HepG2 (cell line): ENCODE measurements around the gene VAV2. TPM values are rescaled to one million over a fixed set of nuclear protein-coding genes. Genes with fewer than 3 reads are reported as not detected.

Experiments used
- CCAR2 ChIP-seq: fragments of 200-400 bp; formaldehyde crosslinking; optimal IDR thresholded peaks from 2 replicates; pipeline ENCODE3; 2018; ENCODE audit warnings: low read depth, mild to moderate bottlenecking, low read length, moderate library complexity
- GABPB1 ChIP-seq: IDR thresholded peaks from 2 replicates; pipeline ENCODE4 v1.6.1; 2016; ENCODE audit warnings: mild to moderate bottlenecking, missing genetic modification reagents, moderate library complexity, missing compliant biosample characterization
- TBP ChIP-seq: sonication (generic); formaldehyde crosslinking; IDR thresholded peaks from 2 replicates; pipeline ENCODE4 v1.5.0; 2020; ENCODE audit warnings: missing genetic modification reagents
- ZMYM4 ChIP-seq: sonication (generic); formaldehyde crosslinking; IDR thresholded peaks from 2 replicates; pipeline ENCODE4 v1.8.1; 2023; ENCODE audit warnings: mild to moderate bottlenecking, missing genetic modification reagents
- ZNF883 ChIP-seq: sonication (generic); formaldehyde crosslinking; IDR thresholded peaks from 2 replicates; pipeline ENCODE4 v1.5.1; 2020; ENCODE audit warnings: mild to moderate bottlenecking, missing genetic modification reagents; ENCODE audit errors: not compliant biosample characterization
- polyA plus RNA-seq, 8 experiments: library from polyadenylated mRNA; depleted of rRNA in 3 of 8; stranded (reverse) in 7 of 8; unstranded in 1 of 8; fragments of >200 nt; fragmentation: Illumina TruSeq in 4 of 8; extraction: Trizol in 4 of 8; gene quantifications; 2 replicates each; pipeline versions ENCODE4 v1.2.1 to v1.2.3, GENCODE V29; 2011 to 2016; ENCODE audit warnings: low read depth in 4 of 8, missing spikeins in 1 of 8, mixed read lengths in 1 of 8; ENCODE audit not compliant: insufficient read depth in 1 of 8
- total RNA-seq, 5 experiments: library from RNA; depleted of rRNA; stranded (reverse); fragments of >200 nt; fragmentation: Illumina TruSeq; extraction: Trizol; gene quantifications; 2 replicates each; pipeline ENCODE4 v1.2.3, GENCODE V29; 2016; ENCODE audit warnings: low read depth in 1 of 5
- TF ChIP-seq, protein P1 (sequence below): sonication (generic); formaldehyde crosslinking; IDR thresholded peaks from 2 replicates; pipeline ENCODE4 v1.4.0; 2020; ENCODE audit warnings: missing genetic modification reagents, mild to moderate bottlenecking, borderline replicate concordance
- TF ChIP-seq, protein P2 (sequence below): sonication (generic); formaldehyde crosslinking; conservative IDR thresholded peaks from 2 replicates; pipeline ENCODE4 v1.8.0; 2022; ENCODE audit warnings: missing genetic modification reagents

The VAV2 gene
- total and polyA plus RNA-seq, 2 of the 13 experiments (the other 11 are each of a cell fraction or from before 2014, with no cell fraction given) = 22.5 to 22.9 TPM

- TF ChIP-seq, protein P1, sequence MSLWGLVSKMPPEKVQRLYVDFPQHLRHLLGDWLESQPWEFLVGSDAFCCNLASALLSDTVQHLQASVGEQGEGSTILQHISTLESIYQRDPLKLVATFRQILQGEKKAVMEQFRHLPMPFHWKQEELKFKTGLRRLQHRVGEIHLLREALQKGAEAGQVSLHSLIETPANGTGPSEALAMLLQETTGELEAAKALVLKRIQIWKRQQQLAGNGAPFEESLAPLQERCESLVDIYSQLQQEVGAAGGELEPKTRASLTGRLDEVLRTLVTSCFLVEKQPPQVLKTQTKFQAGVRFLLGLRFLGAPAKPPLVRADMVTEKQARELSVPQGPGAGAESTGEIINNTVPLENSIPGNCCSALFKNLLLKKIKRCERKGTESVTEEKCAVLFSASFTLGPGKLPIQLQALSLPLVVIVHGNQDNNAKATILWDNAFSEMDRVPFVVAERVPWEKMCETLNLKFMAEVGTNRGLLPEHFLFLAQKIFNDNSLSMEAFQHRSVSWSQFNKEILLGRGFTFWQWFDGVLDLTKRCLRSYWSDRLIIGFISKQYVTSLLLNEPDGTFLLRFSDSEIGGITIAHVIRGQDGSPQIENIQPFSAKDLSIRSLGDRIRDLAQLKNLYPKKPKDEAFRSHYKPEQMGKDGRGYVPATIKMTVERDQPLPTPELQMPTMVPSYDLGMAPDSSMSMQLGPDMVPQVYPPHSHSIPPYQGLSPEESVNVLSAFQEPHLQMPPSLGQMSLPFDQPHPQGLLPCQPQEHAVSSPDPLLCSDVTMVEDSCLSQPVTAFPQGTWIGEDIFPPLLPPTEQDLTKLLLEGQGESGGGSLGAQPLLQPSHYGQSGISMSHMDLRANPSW (CRISPR knock-in tag) = peak; percentile 81; the same call in 1 of the 2 replicates
- TF ChIP-seq TBP (CRISPR knock-in tag) (no peak), GABPB1 (CRISPR knock-in tag) (no peak), CCAR2 (no peak), ZMYM4 (no peak), ZNF883 (CRISPR knock-in tag) (no peak)
- TF ChIP-seq, protein P2, sequence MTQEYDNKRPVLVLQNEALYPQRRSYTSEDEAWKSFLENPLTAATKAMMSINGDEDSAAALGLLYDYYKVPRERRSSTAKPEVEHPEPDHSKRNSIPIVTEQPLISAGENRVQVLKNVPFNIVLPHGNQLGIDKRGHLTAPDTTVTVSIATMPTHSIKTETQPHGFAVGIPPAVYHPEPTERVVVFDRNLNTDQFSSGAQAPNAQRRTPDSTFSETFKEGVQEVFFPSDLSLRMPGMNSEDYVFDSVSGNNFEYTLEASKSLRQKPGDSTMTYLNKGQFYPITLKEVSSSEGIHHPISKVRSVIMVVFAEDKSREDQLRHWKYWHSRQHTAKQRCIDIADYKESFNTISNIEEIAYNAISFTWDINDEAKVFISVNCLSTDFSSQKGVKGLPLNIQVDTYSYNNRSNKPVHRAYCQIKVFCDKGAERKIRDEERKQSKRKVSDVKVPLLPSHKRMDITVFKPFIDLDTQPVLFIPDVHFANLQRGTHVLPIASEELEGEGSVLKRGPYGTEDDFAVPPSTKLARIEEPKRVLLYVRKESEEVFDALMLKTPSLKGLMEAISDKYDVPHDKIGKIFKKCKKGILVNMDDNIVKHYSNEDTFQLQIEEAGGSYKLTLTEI = no peak
These were observed 103.9 kb downstream of the VAV2 start (continued) for GRCh38 chr9:133888048-133888808.
